CD4-positive, CD25-positive, alpha-beta regulatory T cell (primary cell): ENCODE results near the gene DRG1. TPM values are rescaled to one million over a fixed set of nuclear protein-coding genes. Genes with fewer than 3 reads are reported as not detected.

Source experiments
- ATAC-seq, 2 donors: fragments of 150-1000 bp; cut with Tn5 transposase; one replicate each; pipeline ENCODE4 v1.10.0; 2021; ENCODE audit warnings: low read depth in 2 of 2, moderate number of reproducible peaks in 2 of 2, moderate library complexity in 1 of 2
- DNase-seq, 3 donors: peaks; one replicate each; pipeline versions ENCODE4 v3.0.0 to v3.0.0-alpha.2; 2012 to 2022; ENCODE audit warnings: mixed read lengths in 1 of 3
- H3K27ac ChIP-seq: one replicate; pipeline ENCODE4 v1.7.0; 2013; ENCODE audit warnings: mild to moderate bottlenecking, low read length; ENCODE audit not compliant: insufficient read depth, poor library complexity, severe bottlenecking
- H3K27me3 ChIP-seq: one replicate; pipeline ENCODE4 v1.7.0; 2013; ENCODE audit warnings: low read length; ENCODE audit not compliant: control insufficient read depth, insufficient read depth
- H3K36me3 ChIP-seq: one replicate; pipeline ENCODE4 v1.7.0; 2013; ENCODE audit warnings: mild to moderate bottlenecking, low read length, moderate library complexity; ENCODE audit not compliant: control insufficient read depth, insufficient read depth
- H3K4me1 ChIP-seq: 2 replicates; pipeline ENCODE4 v1.7.0; 2013; ENCODE audit warnings: mild to moderate bottlenecking, low read length; ENCODE audit not compliant: insufficient read depth, control insufficient read depth, poor library complexity, severe bottlenecking
- H3K4me3 ChIP-seq: one replicate; pipeline ENCODE4 v1.7.0; 2013; ENCODE audit warnings: low read depth, mild to moderate bottlenecking, low read length, moderate library complexity
- H3K9me3 ChIP-seq, 2 experiments: 1 replicate in 1 of 2; 2 replicates in 1 of 2; pipeline ENCODE4 v1.7.0; 2013; ENCODE audit warnings: low read length in 2 of 2, mild to moderate bottlenecking in 1 of 2, moderate library complexity in 1 of 2; ENCODE audit not compliant: control insufficient read depth in 2 of 2
- H3K27ac Mint-ChIP-seq, 3 donors: one replicate each; pipeline ENCODE4 v1.8.0; 2020 to 2022; ENCODE audit warnings: mild to moderate bottlenecking in 3 of 3, mixed read lengths in 3 of 3, moderate library complexity in 2 of 3
- H3K27me3 Mint-ChIP-seq: one replicate; pipeline ENCODE4 v1.8.0; 2022; ENCODE audit warnings: mild to moderate bottlenecking, mixed read lengths
- H3K36me3 Mint-ChIP-seq: one replicate; pipeline ENCODE4 v1.8.0; 2020; ENCODE audit warnings: mixed read lengths
- H3K4me1 Mint-ChIP-seq, 4 donors: one replicate each; pipeline ENCODE4 v1.8.0; 2020 to 2022; ENCODE audit warnings: mixed read lengths in 4 of 4, mild to moderate bottlenecking in 1 of 4
- H3K4me3 Mint-ChIP-seq, 4 donors: one replicate each; pipeline ENCODE4 v1.8.0; 2020 to 2022; ENCODE audit warnings: mild to moderate bottlenecking in 4 of 4, mixed read lengths in 4 of 4, moderate library complexity in 3 of 4
- H3K9me3 Mint-ChIP-seq, 7 donors: one replicate each; pipeline ENCODE4 v1.8.0; 2020 to 2022; ENCODE audit warnings: mixed read lengths in 7 of 7, mild to moderate bottlenecking in 3 of 7, moderate library complexity in 2 of 7
- polyA plus RNA-seq, 4 donors: library from polyadenylated mRNA; unstranded; fragments of 300-500 nt; fragmentation: Illumina TruSeq; gene quantifications; one replicate each; pipeline ENCODE4 v1.2.3, GENCODE V29; 2021
- total RNA-seq: library from RNA; stranded (reverse); gene quantifications from one replicate; pipeline ENCODE4 v1.2.3, GENCODE V29; 2022

The DRG1 gene
- total and polyA plus RNA-seq, 5 donors from 2014 or later = 53.8 to 105 (median 89.0) TPM

DNA sequence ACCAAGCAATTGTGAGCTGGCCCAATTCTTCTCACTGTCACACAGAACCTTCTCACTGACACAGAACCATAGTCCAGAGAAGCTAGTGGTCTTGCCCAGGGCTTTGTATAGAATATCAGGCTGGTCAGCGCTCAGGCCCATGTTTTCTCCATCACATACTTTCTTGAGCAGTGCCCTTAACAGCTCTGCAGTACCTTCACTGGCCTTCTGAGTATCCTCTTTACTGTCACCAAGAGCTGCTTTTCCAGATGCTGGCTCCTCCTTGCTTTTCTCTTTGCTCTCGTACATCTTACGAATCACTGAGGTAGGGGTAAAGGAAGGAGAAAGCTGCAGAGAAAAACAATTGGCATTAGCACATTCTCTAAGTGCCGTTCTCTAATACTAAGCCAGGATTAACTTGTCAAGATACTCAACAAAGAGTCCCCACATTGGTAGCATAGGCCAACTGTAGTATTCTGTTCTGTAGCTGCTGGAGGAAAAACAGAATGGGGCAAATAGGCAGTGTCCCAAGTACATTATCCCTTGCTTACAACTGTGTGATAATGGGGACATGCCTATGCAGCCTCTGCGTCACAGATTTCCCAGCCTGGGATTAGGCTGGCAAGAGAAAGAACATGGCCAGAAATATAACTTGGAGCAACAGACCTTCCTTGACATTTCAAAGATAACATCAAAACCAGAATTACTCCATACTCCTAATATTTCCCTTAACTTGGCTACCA, 43.5 kb downstream of the DRG1 start:
- peaks cover 80% of the 10 kb centered on the region for H3K36me3 ChIP-seq
- H3K9me3 ChIP-seq = no peaks in the 10 kb centered on the region
- H3K4me1 ChIP-seq = no peaks in the 10 kb centered on the region
- H3K4me1 Mint-ChIP-seq = no peaks in the 10 kb centered on the region
- H3K4me3 Mint-ChIP-seq = no peak overlapping the region
- DNase-seq (no peak), ATAC-seq (no peak)
- H3K27me3 Mint-ChIP-seq = no peaks in the 10 kb centered on the region
- H3K27ac ChIP-seq = no peak overlapping the region
- H3K9me3 Mint-ChIP-seq = no peaks in the 10 kb centered on the region
- H3K36me3 Mint-ChIP-seq = peaks cover 34% of the 10 kb centered on the region
- H3K27ac Mint-ChIP-seq = peak overlapping the region in 2 of 3 donors; percentile 29 to 54
- H3K4me3 ChIP-seq = no peak overlapping the region
- H3K27me3 ChIP-seq = no peaks in the 10 kb centered on the region

DNA sequence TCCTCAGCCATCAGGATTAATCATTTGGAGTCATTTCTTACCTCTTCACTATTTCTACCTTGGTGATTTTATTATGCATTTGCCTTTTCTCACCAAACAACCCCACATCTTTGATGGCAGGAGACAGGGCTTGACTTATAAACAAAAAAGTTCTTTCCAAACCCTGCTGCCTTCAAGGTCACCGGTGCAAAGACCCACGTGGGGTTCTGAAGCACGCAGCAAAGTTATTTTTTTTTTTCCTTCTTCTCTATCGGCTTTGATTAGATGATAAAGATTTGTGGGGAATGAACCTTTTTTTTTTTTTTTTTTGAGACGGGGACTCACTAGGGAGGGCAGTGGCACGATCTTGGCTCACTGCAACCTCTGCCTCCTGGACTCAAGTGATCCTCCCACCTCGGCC, 44.1 kb downstream of the DRG1 start:
- H3K4me1 ChIP-seq = no peaks in the 10 kb centered on the region
- H3K9me3 Mint-ChIP-seq = no peaks in the 10 kb centered on the region
- ATAC-seq = no peak
- peak overlapping the region in 1 of 3 donors; percentile 42 for H3K27ac Mint-ChIP-seq
- peaks cover 78% of the 10 kb centered on the region for H3K36me3 ChIP-seq
- H3K27me3 ChIP-seq = no peaks in the 10 kb centered on the region
- DNase-seq = no peak
- no peaks in the 10 kb centered on the region for H3K27me3 Mint-ChIP-seq
- H3K36me3 Mint-ChIP-seq = peaks cover 38% of the 10 kb centered on the region
- H3K9me3 ChIP-seq = no peaks in the 10 kb centered on the region
- no peaks in the 10 kb centered on the region for H3K4me1 Mint-ChIP-seq
- H3K27ac ChIP-seq = no peak overlapping the region
- H3K4me3 Mint-ChIP-seq = no peak overlapping the region
- no peak overlapping the region for H3K4me3 ChIP-seq

DNA sequence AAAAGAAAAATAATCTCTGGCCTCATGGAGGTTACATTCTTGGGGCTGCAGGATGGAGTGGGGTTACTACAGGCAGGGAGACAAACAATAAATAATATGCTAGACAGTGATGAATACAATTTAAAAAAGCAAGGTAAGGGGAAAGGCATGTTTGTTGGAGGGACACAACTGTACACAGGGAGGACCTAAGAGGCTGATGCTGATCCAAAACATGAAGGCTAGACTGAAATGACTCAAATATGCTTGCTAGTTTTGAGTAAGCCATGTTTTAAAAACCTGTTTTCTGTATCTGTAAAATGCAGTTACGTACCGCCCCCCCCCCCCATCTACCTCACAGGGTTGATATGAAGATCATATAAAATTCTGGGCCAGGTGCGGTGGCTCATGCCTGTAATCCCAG, 46.2 kb downstream of the DRG1 start:
- Mint-ChIP-seq H3K4me1 (no peaks in the 10 kb centered on the region), H3K36me3 (peaks cover 40% of the 10 kb centered on the region), H3K27me3 (no peaks in the 10 kb centered on the region), H3K4me3 (no peak overlapping the region), H3K27ac (peak overlapping the region in 2 of 3 donors; percentile 37 to 72), H3K9me3 (no peaks in the 10 kb centered on the region)
- no peak for DNase-seq
- Histone ChIP-seq H3K4me1 (no peaks in the 10 kb centered on the region), H3K4me3 (no peak overlapping the region), H3K27me3 (no peaks in the 10 kb centered on the region), H3K36me3 (peaks cover 58% of the 10 kb centered on the region), H3K9me3 (no peaks in the 10 kb centered on the region), H3K27ac (no peak overlapping the region)
- ATAC-seq = no peak

DNA sequence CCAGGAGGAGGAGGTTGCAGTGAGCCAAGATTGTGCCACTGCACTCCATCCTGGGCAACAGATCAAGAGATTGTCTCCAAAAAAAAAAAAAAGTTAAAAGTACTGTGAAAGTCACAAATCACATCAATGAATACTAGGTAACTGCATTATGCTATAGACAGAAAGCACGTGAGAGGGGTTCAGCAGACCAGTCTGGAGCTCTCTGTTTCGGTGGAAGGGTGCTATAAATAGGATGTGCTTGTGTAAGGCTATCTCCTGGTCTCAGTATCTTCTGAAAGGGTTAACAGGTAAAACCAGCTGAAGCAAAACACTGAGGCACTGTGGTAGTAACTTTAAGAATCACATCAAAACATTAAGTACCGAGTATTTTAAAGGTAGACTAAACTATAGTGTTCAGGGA, 46.8 kb downstream of the DRG1 start:
- H3K36me3 ChIP-seq = peaks cover 52% of the 10 kb centered on the region
- Mint-ChIP-seq H3K36me3 (peaks cover 40% of the 10 kb centered on the region), H3K4me3 (no peak overlapping the region), H3K27me3 (no peaks in the 10 kb centered on the region), H3K4me1 (no peaks in the 10 kb centered on the region), H3K9me3 (no peaks in the 10 kb centered on the region), H3K27ac (peak overlapping the region in 1 of 3 donors; percentile 37)
- no peaks in the 10 kb centered on the region for H3K27me3 ChIP-seq
- H3K4me1 ChIP-seq = no peaks in the 10 kb centered on the region
- ATAC-seq (no peak), DNase-seq (no peak)
- H3K4me3 ChIP-seq = no peak overlapping the region
- no peaks in the 10 kb centered on the region for H3K9me3 ChIP-seq
- H3K27ac ChIP-seq = no peak overlapping the region

DNA sequence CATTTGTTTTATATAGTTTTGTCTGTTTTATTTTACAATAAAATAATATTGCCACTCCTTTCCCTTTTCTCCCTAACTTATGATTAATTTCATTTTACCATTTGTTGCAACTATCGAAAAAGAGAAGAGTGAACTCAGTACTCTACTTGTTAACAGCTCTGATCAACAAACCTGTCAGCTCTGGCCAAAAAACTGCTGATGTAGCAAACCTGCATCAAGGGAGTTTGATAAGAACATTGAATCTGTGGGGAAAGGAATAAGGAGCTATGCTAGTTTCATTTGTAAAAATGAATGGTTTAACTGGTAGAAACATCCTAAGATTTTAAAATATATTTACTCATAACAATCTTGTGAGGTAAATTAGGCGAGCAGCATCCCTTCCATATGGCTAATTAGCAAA, 47.4 kb downstream of the DRG1 start:
- no peak for ATAC-seq
- H3K4me3 ChIP-seq = no peak overlapping the region
- H3K4me3 Mint-ChIP-seq = no peak overlapping the region
- peaks cover 37% of the 10 kb centered on the region for H3K36me3 Mint-ChIP-seq
- peaks cover 48% of the 10 kb centered on the region for H3K36me3 ChIP-seq
- DNase-seq = no peak
- no peak overlapping the region for H3K27ac Mint-ChIP-seq
- H3K9me3 ChIP-seq = no peaks in the 10 kb centered on the region
- H3K4me1 ChIP-seq = no peaks in the 10 kb centered on the region
- H3K27me3 Mint-ChIP-seq = no peaks in the 10 kb centered on the region
- H3K4me1 Mint-ChIP-seq = peaks cover 0 to 2% (median 0%) of the 10 kb centered on the region in 4 donors
- no peak overlapping the region for H3K27ac ChIP-seq
- H3K27me3 ChIP-seq = no peaks in the 10 kb centered on the region
- H3K9me3 Mint-ChIP-seq = no peaks in the 10 kb centered on the region

DNA sequence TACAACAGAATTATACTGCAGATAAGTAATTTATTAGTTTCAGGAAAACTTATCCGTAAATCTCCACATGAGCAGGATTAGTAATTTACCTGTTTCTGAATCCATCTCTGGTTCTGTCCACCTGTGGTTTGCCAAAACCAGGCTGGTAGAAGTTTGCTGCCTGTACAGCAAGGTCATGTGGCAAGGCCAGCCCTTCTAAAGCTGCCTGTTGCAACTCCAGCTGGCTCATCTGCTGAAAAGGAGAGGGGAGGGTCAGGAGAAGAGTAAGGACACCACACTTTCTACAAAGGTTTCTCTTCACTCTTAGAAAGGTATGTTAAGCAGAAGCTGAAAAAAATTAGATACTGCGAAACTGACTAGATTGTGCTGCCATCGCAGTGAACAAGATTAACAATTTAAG, 47.9 kb downstream of the DRG1 start:
- peak overlapping the region in 1 of 3 donors; percentile 41 for H3K27ac Mint-ChIP-seq
- no peaks in the 10 kb centered on the region for H3K9me3 Mint-ChIP-seq
- Histone ChIP-seq H3K36me3 (peaks cover 43% of the 10 kb centered on the region), H3K4me3 (no peak overlapping the region), H3K27me3 (no peaks in the 10 kb centered on the region), H3K9me3 (no peaks in the 10 kb centered on the region), H3K27ac (no peak overlapping the region), H3K4me1 (no peaks in the 10 kb centered on the region)
- H3K27me3 Mint-ChIP-seq = no peaks in the 10 kb centered on the region
- peaks cover 0 to 5% (median 1%) of the 10 kb centered on the region in 4 donors for H3K4me1 Mint-ChIP-seq
- no peak overlapping the region for H3K4me3 Mint-ChIP-seq
- H3K36me3 Mint-ChIP-seq = peaks cover 33% of the 10 kb centered on the region
- ATAC-seq = no peak
- no peak for DNase-seq

DNA sequence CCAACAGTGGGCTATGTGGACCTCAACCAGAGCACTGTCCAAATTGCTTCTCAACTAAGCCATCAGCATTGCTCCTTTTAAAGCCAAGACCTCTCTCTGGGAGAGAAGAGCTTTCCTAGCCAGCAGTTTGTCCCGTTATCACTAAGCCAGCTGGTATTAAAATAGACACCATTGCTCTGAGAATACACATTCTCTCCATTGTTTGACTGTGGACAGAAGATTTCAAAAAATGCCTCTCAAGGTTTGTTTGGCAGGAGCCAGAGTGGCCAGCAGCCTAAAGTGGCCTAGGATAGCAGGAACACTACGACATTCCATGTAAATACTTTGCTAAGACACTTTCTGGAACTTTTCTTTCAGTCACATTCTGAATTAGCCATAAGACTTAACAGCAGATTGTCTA, 49.0 kb downstream of the DRG1 start:
- Mint-ChIP-seq H3K9me3 (no peaks in the 10 kb centered on the region), H3K36me3 (peaks cover 25% of the 10 kb centered on the region), H3K4me3 (no peak overlapping the region), H3K27me3 (no peaks in the 10 kb centered on the region), H3K4me1 (peaks cover 0 to 5% (median 1%) of the 10 kb centered on the region in 4 donors), H3K27ac (peak overlapping the region in 1 of 3 donors; percentile 27)
- no peak overlapping the region for H3K4me3 ChIP-seq
- H3K27ac ChIP-seq = no peak overlapping the region
- peaks cover 38% of the 10 kb centered on the region for H3K36me3 ChIP-seq
- H3K9me3 ChIP-seq = no peaks in the 10 kb centered on the region
- no peaks in the 10 kb centered on the region for H3K27me3 ChIP-seq
- H3K4me1 ChIP-seq = no peaks in the 10 kb centered on the region
- ATAC-seq (no peak), DNase-seq (no peak)

DNA sequence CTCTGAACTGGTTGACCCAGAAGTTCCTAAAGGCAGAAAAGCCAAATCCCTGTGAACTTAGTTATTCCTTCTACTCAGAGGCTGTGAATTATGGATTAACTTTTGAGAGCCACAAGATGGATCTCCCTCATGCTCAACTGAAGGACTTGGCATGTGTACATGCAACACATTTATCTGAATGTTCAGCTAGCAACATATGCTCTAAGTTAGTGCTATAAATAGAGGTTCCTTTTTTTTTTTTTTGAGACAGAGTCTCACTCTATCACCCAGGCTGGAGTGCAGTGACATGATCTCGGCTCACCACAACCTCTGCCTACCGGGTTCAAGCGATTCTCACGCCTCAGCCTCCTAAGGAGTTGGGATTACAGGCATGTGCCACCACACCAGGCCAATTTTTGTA, 50.1 kb downstream of the DRG1 start:
- peaks cover 40% of the 10 kb centered on the region for H3K36me3 ChIP-seq

More for the DNA sequence above, 50.1 kb downstream of the DRG1 start:
- H3K9me3 Mint-ChIP-seq = no peaks in the 10 kb centered on the region
- no peaks in the 10 kb centered on the region for H3K27me3 Mint-ChIP-seq
- ATAC-seq = no peak
- H3K4me1 Mint-ChIP-seq = peaks cover 0 to 5% (median 1%) of the 10 kb centered on the region in 4 donors
- DNase-seq = no peak
- H3K4me3 ChIP-seq = no peak overlapping the region
- peak overlapping the region in 1 of 3 donors; percentile 31 for H3K27ac Mint-ChIP-seq
- H3K4me3 Mint-ChIP-seq = no peak overlapping the region
- H3K9me3 ChIP-seq = no peaks in the 10 kb centered on the region
- peaks cover 24% of the 10 kb centered on the region for H3K36me3 Mint-ChIP-seq
- H3K4me1 ChIP-seq = no peaks in the 10 kb centered on the region
- no peak overlapping the region for H3K27ac ChIP-seq
- no peaks in the 10 kb centered on the region for H3K27me3 ChIP-seq
